Fibroblast of pulmonary artery (primary cell): ENCODE results near the gene AGMAT.

Source experiments
- DNase-seq: peaks from one replicate; pipeline ENCODE4 v3.0.0-alpha.2; 2010; ENCODE audit warnings: low read depth
- H3K4me3 ChIP-seq: replicated peaks from 2 replicates; pipeline ENCODE4 v1.5.1; 2011; ENCODE audit warnings: low read depth, mild to moderate bottlenecking, control low read depth, low read length, moderate library complexity
- TF ChIP-seq, protein P1 (sequence below): IDR thresholded peaks from 2 replicates; pipeline ENCODE4 v1.5.1; 2011; ENCODE audit warnings: mild to moderate bottlenecking, control low read depth, low read length, inconsistent platforms; ENCODE audit errors: missing control alignments

AGMAT gene

DNA sequence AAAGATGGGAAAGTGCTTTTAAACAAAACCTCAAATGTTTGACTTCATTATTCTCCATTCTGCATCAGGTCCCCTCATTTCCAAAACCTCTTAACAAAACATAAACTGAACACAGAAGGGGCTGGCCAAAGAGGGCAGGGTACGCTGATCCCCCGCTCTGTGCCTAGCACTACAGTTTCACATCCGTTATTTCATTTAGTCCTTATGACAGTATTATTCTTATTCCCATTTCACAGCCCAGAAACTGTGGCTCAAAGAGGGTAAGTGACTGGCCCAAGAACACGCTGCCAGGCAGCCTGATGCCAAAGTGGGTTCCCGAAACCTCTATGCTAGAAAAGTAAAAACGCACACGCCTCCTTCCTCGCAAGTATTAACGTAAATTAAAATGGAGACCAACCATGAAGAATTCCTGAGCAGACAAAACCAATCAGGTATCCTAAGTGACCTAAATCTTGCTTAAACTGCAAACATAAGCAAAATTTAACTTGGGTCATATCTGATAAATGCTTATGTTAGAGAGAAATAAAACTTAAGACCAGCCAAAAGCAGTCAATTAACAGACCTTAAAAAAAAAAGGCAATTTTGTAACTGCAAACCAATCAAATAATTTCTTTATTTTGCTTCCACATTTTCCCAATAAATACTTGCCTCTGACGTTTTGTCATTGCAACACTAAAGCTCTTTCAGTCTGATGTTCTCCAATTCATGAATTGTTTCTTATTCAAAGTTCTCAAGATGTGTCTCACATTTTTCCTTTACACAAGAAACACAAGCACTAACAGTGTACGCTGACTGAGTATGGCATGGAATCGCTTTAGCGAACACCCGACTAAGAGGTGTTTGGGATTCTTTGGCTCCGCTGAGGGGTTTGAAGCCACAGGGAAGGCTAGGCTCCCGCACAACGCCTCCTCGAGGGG is 61.5 kb downstream of the AGMAT start:
- TF ChIP-seq, protein P1, sequence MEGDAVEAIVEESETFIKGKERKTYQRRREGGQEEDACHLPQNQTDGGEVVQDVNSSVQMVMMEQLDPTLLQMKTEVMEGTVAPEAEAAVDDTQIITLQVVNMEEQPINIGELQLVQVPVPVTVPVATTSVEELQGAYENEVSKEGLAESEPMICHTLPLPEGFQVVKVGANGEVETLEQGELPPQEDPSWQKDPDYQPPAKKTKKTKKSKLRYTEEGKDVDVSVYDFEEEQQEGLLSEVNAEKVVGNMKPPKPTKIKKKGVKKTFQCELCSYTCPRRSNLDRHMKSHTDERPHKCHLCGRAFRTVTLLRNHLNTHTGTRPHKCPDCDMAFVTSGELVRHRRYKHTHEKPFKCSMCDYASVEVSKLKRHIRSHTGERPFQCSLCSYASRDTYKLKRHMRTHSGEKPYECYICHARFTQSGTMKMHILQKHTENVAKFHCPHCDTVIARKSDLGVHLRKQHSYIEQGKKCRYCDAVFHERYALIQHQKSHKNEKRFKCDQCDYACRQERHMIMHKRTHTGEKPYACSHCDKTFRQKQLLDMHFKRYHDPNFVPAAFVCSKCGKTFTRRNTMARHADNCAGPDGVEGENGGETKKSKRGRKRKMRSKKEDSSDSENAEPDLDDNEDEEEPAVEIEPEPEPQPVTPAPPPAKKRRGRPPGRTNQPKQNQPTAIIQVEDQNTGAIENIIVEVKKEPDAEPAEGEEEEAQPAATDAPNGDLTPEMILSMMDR: no peak
- H3K4me3 ChIP-seq: peak overlapping the region; percentile 77
- peak; percentile 49 for DNase-seq

DNA sequence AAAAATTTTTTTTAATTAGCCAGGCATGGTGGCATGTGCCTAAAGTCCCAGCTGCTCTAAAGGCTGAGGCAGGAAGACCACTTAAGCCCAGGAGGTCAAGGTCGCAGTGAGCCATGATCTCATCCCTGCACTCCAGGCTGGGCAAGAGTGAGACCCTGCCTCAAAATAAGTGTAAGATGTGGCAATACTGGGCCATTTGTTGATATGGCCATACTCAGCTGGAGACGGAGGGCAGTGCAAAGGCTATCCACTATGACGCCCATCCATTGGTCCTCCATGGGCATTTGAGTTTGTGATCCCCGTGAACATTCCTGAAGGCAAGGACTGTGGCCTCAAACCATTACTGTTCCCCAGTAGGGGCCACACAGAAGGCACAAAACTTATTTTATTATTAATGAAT is 62.3 kb downstream of the AGMAT start:
- no peak for DNase-seq
- TF ChIP-seq, protein P1: no peak

More for the DNA sequence above, 62.3 kb downstream of the AGMAT start:
- no peak overlapping the region for H3K4me3 ChIP-seq
